Measurements from ENCODE around the gene CFAP43. TPM values are rescaled to one million over a fixed set of nuclear protein-coding genes. Genes with fewer than 3 reads are reported as not detected.

CFAP43 gene
- total RNA-seq, 1 donor from 2014 or later: not detected

DNA sequence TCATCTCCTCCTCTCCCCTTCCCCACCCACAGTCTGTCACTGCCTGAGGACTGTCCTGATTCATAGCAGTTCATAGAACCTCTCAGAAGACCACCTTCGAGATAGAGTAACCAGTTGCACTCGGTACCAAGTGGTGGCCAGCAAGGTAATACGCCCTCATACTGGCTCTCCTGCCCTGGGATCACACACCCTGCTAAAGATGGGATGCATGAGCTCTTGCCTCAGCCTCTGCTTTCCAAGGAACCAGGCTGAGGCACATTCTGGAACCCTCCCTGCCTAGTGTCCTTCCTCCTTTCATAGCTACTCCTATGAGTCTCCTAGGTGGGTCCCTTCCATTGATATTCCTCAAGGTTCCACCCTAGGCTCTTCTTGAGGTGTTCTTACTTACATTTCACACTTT lies 15.5 kb downstream of the CFAP43 start:
- no peak overlapping the region for H3K27ac Mint-ChIP-seq
- H3K4me1 Mint-ChIP-seq: no peaks in the 10 kb centered on the region
- ChIA-PET CTCF (no interaction called here), POLR2A (no interaction called here)
- ATAC-seq (ENCODE audit: low read depth) (no peak), DNase-seq (no peak)
- H3K4me3 Mint-ChIP-seq: no peak overlapping the region
- H3K36me3 Mint-ChIP-seq (ENCODE audit: low read depth): no peaks in the 10 kb centered on the region
- no peaks in the 10 kb centered on the region for H3K9me3 Mint-ChIP-seq
- H3K27me3 Mint-ChIP-seq: peaks cover 15% of the 10 kb centered on the region
- TF ChIP-seq, protein P1, sequence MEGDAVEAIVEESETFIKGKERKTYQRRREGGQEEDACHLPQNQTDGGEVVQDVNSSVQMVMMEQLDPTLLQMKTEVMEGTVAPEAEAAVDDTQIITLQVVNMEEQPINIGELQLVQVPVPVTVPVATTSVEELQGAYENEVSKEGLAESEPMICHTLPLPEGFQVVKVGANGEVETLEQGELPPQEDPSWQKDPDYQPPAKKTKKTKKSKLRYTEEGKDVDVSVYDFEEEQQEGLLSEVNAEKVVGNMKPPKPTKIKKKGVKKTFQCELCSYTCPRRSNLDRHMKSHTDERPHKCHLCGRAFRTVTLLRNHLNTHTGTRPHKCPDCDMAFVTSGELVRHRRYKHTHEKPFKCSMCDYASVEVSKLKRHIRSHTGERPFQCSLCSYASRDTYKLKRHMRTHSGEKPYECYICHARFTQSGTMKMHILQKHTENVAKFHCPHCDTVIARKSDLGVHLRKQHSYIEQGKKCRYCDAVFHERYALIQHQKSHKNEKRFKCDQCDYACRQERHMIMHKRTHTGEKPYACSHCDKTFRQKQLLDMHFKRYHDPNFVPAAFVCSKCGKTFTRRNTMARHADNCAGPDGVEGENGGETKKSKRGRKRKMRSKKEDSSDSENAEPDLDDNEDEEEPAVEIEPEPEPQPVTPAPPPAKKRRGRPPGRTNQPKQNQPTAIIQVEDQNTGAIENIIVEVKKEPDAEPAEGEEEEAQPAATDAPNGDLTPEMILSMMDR (IDR thresholded peaks at IDR 0.05): no peak
- intact Hi-C loops (cut with micrococcal nuclease): no loop called here

DNA sequence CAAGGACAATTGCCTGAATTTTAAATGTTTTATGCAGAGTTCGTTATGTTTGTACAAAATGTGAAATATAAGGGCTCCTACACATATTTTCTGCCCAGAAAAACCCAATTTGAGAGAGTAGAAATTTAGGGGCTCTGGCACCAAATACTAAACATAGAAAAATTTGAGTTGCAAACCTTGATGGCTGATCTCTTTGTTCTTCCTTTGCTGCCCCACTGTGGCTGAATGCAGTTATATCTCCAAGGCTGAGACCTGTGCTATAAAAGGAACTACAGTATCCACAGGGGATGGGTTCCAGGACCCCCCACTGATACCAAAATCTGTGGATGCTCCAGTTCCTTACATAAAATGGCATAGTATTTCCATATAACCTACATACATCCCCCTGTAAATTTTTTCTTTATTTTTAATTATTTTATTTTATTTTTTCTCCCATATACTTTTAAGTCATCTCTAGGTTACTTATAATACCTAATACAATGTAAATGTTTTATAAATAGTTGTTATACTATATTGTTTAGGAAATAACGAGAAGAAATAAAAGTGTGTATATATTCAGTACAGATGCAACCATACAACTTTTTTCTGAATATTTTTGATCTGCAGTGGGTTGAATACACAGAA lies 22.5 kb downstream of the CFAP43 start:
- TF ChIP-seq, protein P1 (IDR thresholded peaks at IDR 0.05): no peak
- ChIA-PET CTCF (interaction anchor here (1.9 kb wide), 1 partner anchor 322 kb away, joined by 14 read pairs; no protein-coding TSS in a partner anchor), POLR2A (no interaction called here)
- Mint-ChIP-seq H3K27ac (no peak overlapping the region), H3K9me3 (no peaks in the 10 kb centered on the region), H3K4me3 (no peak overlapping the region), H3K4me1 (no peaks in the 10 kb centered on the region), H3K36me3 (ENCODE audit: low read depth) (no peaks in the 10 kb centered on the region), H3K27me3 (peaks cover 24% of the 10 kb centered on the region)
- no peak for DNase-seq
- no peak for ATAC-seq (ENCODE audit: low read depth)
- intact Hi-C loops (cut with micrococcal nuclease): loop anchor here (1.0 to 5.0 kb wide), 3 partner anchors 162 to 496 kb away; no protein-coding TSS in a partner anchor

DNA sequence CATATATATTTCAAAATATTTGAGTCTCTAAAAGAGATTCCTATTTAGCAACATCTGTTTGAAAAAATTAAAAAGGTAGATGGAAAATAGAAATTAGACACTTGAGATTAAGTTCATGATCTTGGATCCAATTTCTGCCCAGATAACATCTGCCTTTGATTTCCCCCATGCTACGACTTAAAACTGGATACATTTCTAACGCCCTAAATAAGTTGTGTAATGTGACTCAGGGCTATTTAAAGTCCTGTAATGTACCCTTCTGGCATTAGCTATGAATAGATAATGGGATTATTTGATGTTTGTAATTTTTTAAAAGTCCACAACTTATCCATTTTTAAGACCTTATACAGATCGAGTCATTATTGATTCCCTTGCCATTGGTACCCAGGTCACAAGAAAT lies 23.4 kb downstream of the CFAP43 start:
- intact Hi-C loops (cut with micrococcal nuclease): loop anchor here (1.0 to 5.0 kb wide), 3 partner anchors 161 to 495 kb away; no protein-coding TSS in a partner anchor
- Mint-ChIP-seq H3K4me3 (no peak overlapping the region), H3K9me3 (no peaks in the 10 kb centered on the region), H3K27me3 (peaks cover 24% of the 10 kb centered on the region), H3K27ac (no peak overlapping the region), H3K4me1 (no peaks in the 10 kb centered on the region), H3K36me3 (ENCODE audit: low read depth) (no peaks in the 10 kb centered on the region)
- TF ChIP-seq, protein P1 (IDR thresholded peaks at IDR 0.05): no peak
- DNase-seq: no peak
- ATAC-seq (ENCODE audit: low read depth): no peak
- ChIA-PET CTCF (no interaction called here), POLR2A (no interaction called here)

DNA sequence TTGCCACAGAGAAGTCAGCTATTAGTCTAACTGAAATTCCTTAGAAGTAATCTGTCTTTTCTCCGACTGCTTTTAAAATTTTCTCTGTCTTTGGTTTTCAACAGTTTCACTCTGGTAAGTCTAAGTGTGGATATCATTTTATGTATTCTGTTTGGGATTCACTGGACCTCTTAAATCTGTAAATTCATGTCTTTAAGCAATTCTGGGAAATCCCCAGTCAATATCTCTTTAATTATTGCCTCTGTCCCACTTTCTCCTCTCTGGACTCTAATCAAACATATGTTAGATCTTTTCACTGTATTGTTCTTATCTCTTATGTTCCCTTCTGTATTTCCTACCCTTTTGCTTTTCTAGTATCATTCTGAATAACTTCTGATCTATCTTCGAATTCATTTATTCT lies 29.9 kb downstream of the CFAP43 start:
- no peak overlapping the region for H3K4me3 Mint-ChIP-seq
- H3K4me1 Mint-ChIP-seq: no peaks in the 10 kb centered on the region
- ChIA-PET POLR2A (no interaction called here), CTCF (no interaction called here)
- TF ChIP-seq, protein P1 (IDR thresholded peaks at IDR 0.05): no peak
- intact Hi-C loops (cut with micrococcal nuclease): no loop called here
- ATAC-seq (ENCODE audit: low read depth): no peak
- DNase-seq: no peak
- H3K27ac Mint-ChIP-seq: no peak overlapping the region
- peaks cover 4% of the 10 kb centered on the region for H3K9me3 Mint-ChIP-seq
- peaks cover 9% of the 10 kb centered on the region for H3K27me3 Mint-ChIP-seq
- H3K36me3 Mint-ChIP-seq (ENCODE audit: low read depth): no peaks in the 10 kb centered on the region

DNA sequence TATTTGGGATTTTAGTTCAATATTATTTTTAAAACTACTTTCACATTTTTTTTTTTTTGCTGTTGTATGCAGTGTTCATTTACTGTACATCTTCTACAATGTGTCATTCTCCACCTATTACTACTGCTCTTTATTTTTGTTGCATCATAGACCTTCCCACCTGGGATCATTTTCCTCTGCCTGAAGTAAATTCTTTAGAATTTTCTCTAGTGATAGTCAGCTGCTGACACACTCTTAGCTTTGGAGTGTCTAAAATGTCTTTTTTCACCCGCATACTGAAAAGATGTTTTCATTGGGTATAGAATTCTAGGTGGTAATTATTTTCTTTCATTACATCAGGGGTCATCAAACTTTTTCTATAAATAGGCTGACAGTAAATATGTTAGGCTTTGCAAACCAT lies 30.5 kb downstream of the CFAP43 start:
- DNase-seq: no peak
- Mint-ChIP-seq H3K9me3 (peaks cover 4% of the 10 kb centered on the region), H3K36me3 (ENCODE audit: low read depth) (no peaks in the 10 kb centered on the region), H3K27ac (no peak overlapping the region), H3K4me3 (no peak overlapping the region), H3K27me3 (peaks cover 9% of the 10 kb centered on the region), H3K4me1 (no peaks in the 10 kb centered on the region)
- ATAC-seq (ENCODE audit: low read depth): no peak
- ChIA-PET POLR2A (no interaction called here), CTCF (no interaction called here)
- intact Hi-C loops (cut with micrococcal nuclease): no loop called here
- TF ChIP-seq, protein P1 (IDR thresholded peaks at IDR 0.05): no peak
